Measurements from ENCODE around the gene RBP5. TPM values are rescaled to one million over a fixed set of nuclear protein-coding genes. Genes with fewer than 3 reads are reported as not detected.

The RBP5 gene
- total and polyA plus RNA-seq, 10 of the 15 experiments (the other 5 are each of a cell fraction or from before 2014, with no cell fraction given) = 0.11 to 1.1 (median 0.31) TPM; not detected in 4

DNA sequence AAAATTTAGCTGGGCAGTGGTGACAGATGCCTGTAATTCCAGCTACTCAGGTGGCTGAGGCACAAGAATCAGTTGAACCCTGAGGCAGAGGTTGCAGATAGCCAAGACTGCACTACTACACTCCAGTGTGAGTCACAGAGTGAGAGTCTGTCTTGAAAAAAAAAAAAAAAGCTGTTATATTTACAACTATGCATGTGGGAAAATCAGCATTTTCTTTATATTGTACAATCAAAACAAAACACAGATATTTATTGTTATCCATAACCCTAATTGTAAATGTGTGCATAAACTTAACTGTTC, 48.9 kb downstream of the RBP5 start:
- Histone ChIP-seq H3K4me2 (ENCODE audit: control insufficient read depth, insufficient read depth) (no peak overlapping the region), H3K4me3 (no peak overlapping the region), H4K20me1 (ENCODE audit: control insufficient read depth, insufficient read depth) (no peaks in the 10 kb centered on the region), H3K27ac (ENCODE audit: control insufficient read depth, insufficient read depth) (no peak overlapping the region), H3K9me3 (replicated peaks; ENCODE audit: control insufficient read depth, insufficient read depth, low read length) (no peaks in the 10 kb centered on the region), H3K79me2 (ENCODE audit: control insufficient read depth, insufficient read depth, low read length) (no peaks in the 10 kb centered on the region), H2AFZ (ENCODE audit: control insufficient read depth, low read depth, low read length) (no peak overlapping the region), H3K36me3 (ENCODE audit: control insufficient read depth in 2 of 2, insufficient read depth in 2 of 2, low read length in 1 of 2) (no peaks in the 10 kb centered on the region), H3K27me3 (replicated peaks in 1 of 2; ENCODE audit: control insufficient read depth in 2 of 2, insufficient read depth in 2 of 2, low read length in 1 of 2) (no peaks in the 10 kb centered on the region), H3K9ac (ENCODE audit: control insufficient read depth, insufficient read depth, low read length) (no peak overlapping the region), H3K4me1 (ENCODE audit: control insufficient read depth, insufficient read depth, low read length) (no peaks in the 10 kb centered on the region)
- FAIRE-seq = no peak
- TF ChIP-seq, protein P1, sequence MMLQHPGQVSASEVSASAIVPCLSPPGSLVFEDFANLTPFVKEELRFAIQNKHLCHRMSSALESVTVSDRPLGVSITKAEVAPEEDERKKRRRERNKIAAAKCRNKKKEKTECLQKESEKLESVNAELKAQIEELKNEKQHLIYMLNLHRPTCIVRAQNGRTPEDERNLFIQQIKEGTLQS (IDR thresholded peaks at IDR 0.05; ENCODE audit: borderline replicate concordance, extremely low read depth, low read depth, low read length) = no peak
- TF ChIP-seq, protein P2, sequence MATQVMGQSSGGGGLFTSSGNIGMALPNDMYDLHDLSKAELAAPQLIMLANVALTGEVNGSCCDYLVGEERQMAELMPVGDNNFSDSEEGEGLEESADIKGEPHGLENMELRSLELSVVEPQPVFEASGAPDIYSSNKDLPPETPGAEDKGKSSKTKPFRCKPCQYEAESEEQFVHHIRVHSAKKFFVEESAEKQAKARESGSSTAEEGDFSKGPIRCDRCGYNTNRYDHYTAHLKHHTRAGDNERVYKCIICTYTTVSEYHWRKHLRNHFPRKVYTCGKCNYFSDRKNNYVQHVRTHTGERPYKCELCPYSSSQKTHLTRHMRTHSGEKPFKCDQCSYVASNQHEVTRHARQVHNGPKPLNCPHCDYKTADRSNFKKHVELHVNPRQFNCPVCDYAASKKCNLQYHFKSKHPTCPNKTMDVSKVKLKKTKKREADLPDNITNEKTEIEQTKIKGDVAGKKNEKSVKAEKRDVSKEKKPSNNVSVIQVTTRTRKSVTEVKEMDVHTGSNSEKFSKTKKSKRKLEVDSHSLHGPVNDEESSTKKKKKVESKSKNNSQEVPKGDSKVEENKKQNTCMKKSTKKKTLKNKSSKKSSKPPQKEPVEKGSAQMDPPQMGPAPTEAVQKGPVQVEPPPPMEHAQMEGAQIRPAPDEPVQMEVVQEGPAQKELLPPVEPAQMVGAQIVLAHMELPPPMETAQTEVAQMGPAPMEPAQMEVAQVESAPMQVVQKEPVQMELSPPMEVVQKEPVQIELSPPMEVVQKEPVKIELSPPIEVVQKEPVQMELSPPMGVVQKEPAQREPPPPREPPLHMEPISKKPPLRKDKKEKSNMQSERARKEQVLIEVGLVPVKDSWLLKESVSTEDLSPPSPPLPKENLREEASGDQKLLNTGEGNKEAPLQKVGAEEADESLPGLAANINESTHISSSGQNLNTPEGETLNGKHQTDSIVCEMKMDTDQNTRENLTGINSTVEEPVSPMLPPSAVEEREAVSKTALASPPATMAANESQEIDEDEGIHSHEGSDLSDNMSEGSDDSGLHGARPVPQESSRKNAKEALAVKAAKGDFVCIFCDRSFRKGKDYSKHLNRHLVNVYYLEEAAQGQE (IDR thresholded peaks at IDR 0.05; ENCODE audit: low read depth, low read length) = no peak
- TF ChIP-seq RAD21 (IDR thresholded peaks at IDR 0.05; ENCODE audit: insufficient read depth, low read depth, low read length) = no peak
- no peak for TF ChIP-seq MYC (IDR thresholded peaks at IDR 0.05; ENCODE audit: insufficient read depth, insufficient read length, insufficient replicate concordance, low read length, severe bottlenecking)
- TF ChIP-seq KAT2A (conservative IDR thresholded peaks at IDR 0.05; ENCODE audit: control insufficient read depth, low read depth, low read length) = no peak
- no peak for TF ChIP-seq NFXL1 (IDR thresholded peaks at IDR 0.05; ENCODE audit: borderline replicate concordance)
- TF ChIP-seq POLR2AphosphoS2 (IDR thresholded peaks at IDR 0.05; ENCODE audit: low read depth, low read length) = no peak
- TF ChIP-seq SP1 (IDR thresholded peaks at IDR 0.05; ENCODE audit: low read depth, low read length) = no peak
- no peak for TF ChIP-seq ZNF384 (IDR thresholded peaks at IDR 0.05; ENCODE audit: borderline replicate concordance, low read depth, low read length)
- no peak for TF ChIP-seq ZNF24 (IDR thresholded peaks at IDR 0.05)
- TF ChIP-seq, protein P3, sequence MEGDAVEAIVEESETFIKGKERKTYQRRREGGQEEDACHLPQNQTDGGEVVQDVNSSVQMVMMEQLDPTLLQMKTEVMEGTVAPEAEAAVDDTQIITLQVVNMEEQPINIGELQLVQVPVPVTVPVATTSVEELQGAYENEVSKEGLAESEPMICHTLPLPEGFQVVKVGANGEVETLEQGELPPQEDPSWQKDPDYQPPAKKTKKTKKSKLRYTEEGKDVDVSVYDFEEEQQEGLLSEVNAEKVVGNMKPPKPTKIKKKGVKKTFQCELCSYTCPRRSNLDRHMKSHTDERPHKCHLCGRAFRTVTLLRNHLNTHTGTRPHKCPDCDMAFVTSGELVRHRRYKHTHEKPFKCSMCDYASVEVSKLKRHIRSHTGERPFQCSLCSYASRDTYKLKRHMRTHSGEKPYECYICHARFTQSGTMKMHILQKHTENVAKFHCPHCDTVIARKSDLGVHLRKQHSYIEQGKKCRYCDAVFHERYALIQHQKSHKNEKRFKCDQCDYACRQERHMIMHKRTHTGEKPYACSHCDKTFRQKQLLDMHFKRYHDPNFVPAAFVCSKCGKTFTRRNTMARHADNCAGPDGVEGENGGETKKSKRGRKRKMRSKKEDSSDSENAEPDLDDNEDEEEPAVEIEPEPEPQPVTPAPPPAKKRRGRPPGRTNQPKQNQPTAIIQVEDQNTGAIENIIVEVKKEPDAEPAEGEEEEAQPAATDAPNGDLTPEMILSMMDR (IDR thresholded peaks at IDR 0.05 in 2 of 3, conservative IDR thresholded peaks at IDR 0.05 in 1 of 3; ENCODE audit: control insufficient read depth in 2 of 3, extremely low read depth in 1 of 3, insufficient read depth in 1 of 3, low read depth in 3 of 3, low read length in 3 of 3) = no peak
- no peak for TF ChIP-seq NR2F1 (conservative IDR thresholded peaks at IDR 0.05)
- TF ChIP-seq POLR2AphosphoS5 (IDR thresholded peaks at IDR 0.05; ENCODE audit: low read length) = no peak
- TF ChIP-seq ZBED1 (IDR thresholded peaks at IDR 0.05; ENCODE audit: borderline replicate concordance) = no peak
- TF ChIP-seq EP300 (IDR thresholded peaks at IDR 0.05; ENCODE audit: borderline replicate concordance in 1 of 2, control insufficient read depth in 1 of 2, low read depth in 2 of 2, low read length in 2 of 2) = no peak
- ChIA-PET POLR2A (interaction anchor here (0.5 to 0.6 kb wide), 2 partner anchors 31 to 766 kb away, joined by 3 read pairs; no protein-coding TSS in a partner anchor), RAD21 (ENCODE audit: unreplicated experiment) (no interaction called here), CTCF (interaction anchor here (0.9 to 1.1 kb wide), 2 partner anchors 65 to 83 kb away, joined by 3 read pairs; no protein-coding TSS in a partner anchor), SMC1A (ENCODE audit: uncharacterized antibody, unreplicated experiment) (interaction anchor here (1.2 kb wide), 1 partner anchor 14 kb away, joined by 4 read pairs; no protein-coding TSS in a partner anchor)
- intact Hi-C loops (cut with micrococcal nuclease; ENCODE audit: unreplicated experiment) = no loop called here
- ATAC-seq = no peak
- no peak for DNase-seq (ENCODE audit: low read depth, low spot score)
- BruUV-seq (replicated peaks) = no TSS peak
- in situ Hi-C loops (cut with MboI) = no loop called here
